HL-60/S4 treated with phorbol 12-myristate 13-acetate at 8.2 ng/mL for 4 days and 3 days (cell line): ENCODE results near the gene ADAMTS17.

Experiments
- in situ Hi-C: fragments of 300-500 bp; cut with MboI; formaldehyde crosslinking; loops from 2 replicates; pipeline ENCODE4 v1.15.0; 2022; ENCODE audit warnings: low sequenced_read_pairs

ADAMTS17 gene

DNA sequence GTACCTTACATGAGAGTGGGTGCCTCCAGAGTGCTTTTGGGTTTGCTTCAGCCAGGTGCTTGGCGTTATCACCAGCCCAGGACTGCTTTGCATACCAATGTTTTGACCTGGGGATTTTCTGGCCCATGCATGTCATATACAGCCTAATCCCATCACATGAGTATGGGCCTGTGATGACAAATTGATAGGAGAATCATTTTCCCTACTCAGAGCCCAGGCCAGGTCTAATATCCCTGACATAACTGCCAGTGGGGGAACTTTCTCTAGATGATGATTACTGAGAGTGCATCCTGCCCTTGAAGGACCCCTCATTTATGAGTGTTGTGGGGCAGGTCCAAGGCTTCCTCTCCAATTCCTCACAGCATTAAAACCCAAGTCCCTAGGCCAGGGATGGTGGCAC lies 411.1 kb downstream of the ADAMTS17 start:
- in situ Hi-C loops = loop anchor here (25.0 kb wide), 1 partner anchor 407 kb away; the partner anchor contains the start of gene ADAMTS17

DNA sequence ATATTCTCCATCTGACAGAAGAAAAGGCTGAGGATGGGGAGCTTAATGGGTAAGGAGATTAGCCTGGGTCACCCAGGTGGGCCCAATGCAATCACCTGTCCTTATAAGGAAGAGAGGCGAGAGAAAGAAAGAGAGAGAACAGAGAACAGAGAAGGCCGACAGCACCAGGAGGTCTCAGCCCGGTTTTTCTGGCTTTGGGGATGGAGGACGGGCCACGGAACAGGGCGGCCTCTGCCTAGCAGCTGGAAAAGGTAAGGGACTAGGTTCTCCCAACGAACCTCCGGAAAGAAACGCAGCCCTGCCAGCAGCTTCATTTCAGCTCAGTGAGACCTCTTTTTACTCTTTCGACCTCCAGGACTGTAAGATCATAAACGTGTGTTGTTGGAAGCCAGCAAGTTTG lies 412.5 kb downstream of the ADAMTS17 start:
- in situ Hi-C loops = loop anchor here (25.0 kb wide), 1 partner anchor 408 kb away; the partner anchor contains the start of gene ADAMTS17

DNA sequence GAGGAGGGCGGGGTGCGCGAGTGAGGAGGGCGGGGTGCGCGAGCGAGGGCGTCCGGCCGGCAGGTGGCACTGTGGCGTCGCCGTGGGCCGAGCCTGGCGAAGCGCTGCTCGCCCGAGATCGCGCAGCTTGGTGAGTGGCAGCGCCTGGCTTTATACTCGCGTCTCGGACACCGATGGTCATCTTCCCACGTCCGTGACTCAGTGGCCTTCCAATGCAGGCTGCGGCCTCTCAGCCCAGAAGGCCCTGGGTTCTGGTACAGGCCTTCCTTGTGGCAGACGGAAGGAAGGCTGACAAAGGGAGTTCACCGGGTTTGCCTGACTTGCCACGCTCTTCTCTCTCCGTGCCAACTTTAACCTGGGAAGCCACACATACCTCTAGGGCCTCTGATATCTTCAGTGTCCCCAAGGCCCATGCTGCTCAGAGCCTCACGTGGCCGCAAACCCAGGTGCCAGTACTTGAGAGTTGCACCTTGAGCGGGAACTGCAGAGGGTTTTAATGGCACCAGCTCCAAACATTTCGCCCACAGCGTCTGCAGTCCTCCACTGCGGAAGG lies 413.3 kb downstream of the ADAMTS17 start:
- in situ Hi-C loops = loop anchor here (25.0 kb wide), 1 partner anchor 409 kb away; the partner anchor contains the start of gene ADAMTS17

DNA sequence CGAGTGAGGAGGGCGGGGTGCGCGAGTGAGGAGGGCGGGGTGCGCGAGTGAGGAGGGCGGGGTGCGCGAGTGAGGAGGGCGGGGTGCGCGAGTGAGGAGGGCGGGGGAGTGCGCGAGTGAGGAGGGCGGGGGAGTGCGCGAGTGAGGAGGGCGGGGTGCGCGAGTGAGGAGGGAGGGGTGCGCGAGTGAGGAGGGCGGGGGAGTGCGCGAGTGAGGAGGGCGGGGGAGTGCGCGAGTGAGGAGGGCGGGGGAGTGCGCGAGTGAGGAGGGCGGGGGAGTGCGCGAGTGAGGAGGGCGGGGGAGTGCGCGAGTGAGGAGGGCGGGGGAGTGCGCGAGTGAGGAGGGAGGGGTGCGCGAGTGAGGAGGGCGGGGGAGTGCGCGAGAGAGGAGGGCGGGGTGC lies 415.2 kb downstream of the ADAMTS17 start:
- in situ Hi-C loops = loop anchor here (25.0 kb wide), 1 partner anchor 411 kb away; the partner anchor contains the start of gene ADAMTS17

DNA sequence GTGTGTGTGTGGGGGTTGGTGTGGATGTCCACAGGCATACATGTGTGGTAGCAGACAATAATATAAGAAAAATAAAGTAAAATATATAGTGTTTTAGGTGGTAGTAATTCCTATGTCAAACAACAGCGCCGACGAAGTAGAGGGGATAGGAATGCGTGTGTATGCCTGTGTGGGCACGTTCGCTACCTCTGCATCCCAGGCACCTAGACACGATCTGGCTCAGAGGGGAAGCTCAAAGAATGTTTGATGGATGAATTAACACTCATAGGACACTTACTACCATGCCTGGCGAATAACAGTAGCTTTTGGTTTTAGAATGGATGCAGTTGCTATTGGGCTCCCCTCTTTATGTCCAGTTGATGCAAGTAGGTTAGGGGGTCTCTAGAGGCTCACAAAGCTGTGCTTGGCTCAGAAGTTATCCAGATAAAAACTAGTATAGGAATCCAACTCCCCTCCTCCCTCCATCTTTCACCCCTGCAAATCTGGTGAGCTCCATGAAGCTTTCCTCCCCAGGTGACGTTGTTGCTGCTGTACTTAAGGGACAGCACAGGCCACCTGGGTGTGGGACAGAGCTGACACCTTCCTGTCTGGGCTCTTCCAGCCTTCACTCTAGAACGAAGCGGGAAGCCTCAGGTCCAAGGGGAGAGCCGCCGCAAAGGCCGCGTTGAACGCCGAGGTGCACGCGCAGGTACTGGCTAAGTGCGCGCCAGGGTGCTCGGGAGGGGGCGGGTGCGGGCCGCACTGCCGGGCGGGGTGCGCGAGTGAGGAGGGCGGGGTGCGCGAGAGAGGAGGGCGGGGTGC lies 415.9 kb downstream of the ADAMTS17 start:
- in situ Hi-C loops = loop anchor here (25.0 kb wide), 1 partner anchor 411 kb away; the partner anchor contains the start of gene ADAMTS17

DNA sequence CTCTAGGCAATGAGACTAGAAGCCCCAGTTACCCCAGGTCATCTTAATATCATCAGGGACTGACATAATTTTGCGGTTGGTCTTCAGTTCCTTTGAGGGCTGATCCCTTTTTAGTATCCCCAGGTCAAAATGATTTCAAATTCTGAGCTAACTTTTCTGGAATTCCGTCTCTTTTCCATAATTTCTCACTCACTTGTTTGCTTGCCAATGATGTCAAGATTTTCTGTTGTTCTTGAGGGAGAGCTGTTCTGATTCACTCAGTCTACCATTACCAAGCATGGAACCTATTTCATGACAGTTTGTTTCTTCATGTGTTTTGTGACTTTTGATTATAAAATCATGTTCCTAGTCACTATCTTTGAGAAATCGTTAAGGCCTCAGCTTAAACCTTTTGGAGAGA lies 418.1 kb downstream of the ADAMTS17 start:
- in situ Hi-C loops = no loop called here
